T-helper 9 cell (primary cell): ENCODE data around the gene MED7.

Experiments
- DNase-seq: peaks from one replicate; pipeline ENCODE4 v3.0.0-alpha.2; 2020

MED7 gene

DNA sequence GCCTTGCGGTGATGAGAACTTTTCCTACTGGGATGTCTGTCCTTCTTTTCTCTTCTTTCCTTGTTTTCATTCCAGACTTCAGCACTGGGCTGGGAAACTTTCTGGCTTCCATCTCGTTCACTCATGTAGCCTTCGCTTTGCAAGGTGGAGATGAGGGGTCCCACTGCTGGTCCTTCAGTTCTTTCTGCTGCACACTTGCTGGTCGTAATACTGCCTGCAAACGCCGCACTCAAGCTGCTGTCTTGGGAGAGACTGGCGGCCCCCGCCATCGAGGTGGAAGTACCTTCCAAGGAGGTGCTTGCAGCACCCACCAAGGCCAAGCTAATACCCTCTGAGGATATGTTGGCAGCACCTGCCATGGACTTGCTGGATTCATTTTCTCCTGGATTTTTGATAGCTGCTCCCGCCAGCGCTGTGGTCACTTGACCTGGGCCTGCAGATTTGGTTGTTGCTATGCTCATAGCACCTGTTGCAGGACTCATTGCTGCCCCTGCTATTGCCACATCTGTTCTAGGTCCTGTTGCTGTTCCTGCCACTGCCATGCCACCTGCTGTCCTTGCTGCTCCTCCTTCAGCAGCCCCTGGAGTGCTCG lies 20.4 kb upstream of the MED7 start:
- DNase-seq, result no peak

DNA sequence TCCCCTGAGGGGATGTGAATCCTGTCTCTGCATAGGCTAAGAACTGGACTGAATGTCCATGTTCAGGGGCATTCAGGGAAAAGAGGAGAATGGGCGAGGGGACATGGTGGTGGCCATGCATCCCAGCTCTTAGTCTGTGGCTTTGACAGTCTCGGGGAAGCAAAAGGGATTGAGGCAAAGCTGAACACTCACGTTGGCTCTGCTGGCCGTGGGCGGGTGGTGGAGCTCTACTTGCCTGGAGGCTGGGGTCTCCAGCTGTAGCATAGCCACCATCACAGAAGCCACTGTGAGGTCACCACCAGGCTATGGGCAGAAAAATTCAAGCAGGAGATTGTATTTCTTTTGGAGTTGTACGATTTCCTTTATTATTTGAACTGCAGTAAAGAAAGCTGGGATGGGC lies 19.3 kb upstream of the MED7 start:
- DNase-seq, result no peak

DNA sequence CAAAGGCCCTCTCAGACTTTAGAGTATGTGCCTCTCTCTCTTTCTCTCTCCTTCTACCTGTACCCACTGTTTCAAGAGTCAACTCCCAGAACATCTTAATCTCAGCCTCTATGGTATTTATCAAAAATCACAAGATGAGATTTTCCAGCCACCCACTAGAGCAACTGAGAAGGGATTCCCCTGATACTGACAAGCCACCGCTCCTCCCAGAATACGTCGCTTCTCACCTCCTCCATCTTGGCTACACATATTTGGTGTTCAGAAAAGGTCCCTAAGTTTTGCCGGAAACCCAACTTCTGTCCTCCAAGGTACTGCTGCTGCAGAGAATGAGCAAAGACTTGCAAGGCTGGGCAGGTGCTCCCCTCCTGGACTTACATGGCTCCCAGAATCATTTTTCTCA lies 17.3 kb upstream of the MED7 start:
- DNase-seq, result peak; percentile 27

DNA sequence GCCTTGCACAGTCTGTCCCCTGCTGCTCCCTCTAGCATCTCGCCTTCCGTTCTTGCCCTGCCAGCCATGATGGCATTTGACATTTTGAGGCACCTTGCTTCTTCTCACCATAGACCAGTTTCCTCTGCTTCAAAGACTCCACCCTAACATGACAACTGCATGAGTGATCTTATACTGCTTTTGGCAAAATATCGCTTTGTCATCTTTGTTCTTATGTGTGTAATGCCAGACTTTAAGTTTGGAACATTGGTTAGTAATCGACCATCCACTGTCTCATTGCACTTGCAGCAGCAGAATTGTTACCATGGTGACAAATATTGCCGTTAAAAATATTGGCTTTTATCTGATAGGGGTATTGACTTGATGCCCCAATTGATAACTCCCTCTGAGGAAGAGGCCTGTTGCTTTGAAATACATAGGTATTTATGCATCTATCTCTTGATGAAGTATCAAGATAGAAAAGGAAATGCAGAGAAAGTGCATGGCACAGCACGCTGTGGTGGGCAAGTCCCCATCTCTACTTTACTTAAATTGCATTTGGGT lies 16.6 kb upstream of the MED7 start:
- DNase-seq, result peak; percentile 30

DNA sequence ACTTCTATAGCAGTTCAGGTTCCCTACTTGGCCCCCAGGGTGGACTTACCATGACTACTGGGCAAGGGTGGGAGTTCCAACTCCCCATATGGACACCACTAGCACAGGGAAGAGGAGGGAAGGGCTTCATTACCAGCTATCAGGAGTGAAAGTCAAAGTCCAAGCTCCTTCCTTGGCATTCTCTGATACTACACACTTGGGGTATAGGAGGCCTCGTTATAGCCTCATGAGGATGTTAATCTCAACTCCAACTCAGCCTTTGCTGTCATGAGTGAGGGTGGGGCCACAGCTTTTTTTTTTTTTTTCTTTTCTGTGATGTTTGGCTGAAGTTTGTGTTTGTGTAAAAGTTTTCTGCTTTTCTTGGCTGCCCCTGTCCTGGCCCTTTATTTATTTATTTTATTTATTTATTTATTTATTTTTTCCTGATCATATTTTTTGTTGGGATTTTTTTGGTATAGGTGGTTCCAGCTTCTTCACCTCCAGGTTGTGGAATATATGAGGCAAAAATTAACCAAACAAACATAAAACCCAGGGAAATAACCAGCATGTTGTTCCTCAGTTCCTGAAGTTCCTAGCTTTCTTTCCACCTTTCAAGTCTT lies 14.7 kb upstream of the MED7 start:
- no peak for DNase-seq

DNA sequence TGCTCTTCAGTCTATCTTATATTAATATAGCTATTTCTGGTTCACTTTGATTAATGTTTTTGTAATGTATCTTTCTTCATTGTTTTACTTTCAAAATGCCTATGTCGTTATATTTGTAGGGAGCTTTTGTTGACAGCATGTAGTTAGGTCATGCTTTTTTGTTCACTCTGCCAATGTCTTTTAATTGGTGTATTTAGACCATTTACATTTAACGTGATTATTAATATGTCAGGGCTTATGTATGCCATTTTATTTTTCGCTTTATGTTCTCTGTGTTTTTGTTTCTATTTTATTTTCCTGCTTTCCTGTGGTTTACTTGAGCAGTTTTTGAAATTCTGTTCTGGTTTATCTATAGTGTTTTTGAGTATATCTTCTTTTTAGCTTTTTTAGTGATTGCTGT lies 12.6 kb upstream of the MED7 start:
- DNase-seq, result no peak

DNA sequence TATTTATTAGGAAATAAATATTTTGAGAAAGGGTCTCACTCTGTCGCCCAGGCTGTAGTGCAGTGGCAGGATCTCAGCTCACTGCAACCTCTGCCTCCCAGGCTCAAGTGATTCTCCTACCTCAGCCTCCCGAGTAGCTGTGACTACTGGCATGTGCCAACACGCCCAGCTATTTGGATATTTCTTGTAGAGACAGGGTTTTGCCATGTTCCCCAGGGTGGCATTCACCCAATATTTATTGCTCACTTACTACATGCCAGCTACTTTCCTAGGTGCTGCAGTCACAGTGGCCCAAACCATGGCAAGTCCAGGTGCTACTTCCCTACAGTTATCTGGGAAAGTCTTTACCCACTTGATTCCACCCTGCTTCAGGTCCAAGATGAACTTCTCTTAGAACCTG lies 8.3 kb upstream of the MED7 start:
- no peak for DNase-seq

DNA sequence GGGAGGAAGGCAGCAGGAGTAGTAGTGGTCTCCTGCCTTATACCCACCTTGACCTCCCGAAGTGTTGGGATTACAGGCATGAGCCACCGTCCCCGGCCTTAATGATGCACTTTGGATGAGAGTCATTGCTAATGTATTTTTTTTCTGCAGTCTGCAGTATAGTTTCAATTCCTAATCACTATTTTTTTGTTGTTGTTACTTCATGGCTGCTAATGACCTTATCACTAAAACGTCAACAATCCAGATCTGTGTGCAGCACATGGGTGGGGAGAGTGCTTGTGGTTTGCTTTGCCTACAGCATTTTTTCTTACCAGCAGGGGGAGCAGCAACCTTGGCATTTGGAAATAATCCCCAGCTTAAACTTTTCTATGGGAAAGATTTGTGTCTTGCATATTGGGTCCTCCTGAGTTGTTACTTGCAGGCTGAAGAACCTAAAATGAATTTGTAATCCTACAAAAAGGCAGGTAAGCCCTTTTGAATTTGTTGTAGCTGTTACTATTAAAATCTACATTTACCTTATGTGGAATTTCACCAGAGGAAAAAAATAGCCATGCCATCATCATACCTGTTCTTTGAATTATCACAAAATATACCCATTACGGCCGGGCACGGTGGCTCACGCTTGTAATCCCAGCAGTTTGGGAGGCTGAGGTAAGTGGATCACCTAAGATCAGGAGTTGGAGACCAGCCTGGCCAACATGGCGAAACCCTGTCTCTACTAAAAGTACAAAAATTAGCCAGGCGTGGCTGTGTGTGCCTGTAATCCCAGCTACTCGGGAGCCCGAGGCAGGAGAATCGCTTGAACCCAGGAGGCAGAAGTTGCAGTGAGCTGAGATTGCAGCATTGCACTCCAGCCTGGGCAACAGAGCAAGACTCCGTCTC lies 6.3 kb upstream of the MED7 start:
- peak; percentile 73 for DNase-seq

DNA sequence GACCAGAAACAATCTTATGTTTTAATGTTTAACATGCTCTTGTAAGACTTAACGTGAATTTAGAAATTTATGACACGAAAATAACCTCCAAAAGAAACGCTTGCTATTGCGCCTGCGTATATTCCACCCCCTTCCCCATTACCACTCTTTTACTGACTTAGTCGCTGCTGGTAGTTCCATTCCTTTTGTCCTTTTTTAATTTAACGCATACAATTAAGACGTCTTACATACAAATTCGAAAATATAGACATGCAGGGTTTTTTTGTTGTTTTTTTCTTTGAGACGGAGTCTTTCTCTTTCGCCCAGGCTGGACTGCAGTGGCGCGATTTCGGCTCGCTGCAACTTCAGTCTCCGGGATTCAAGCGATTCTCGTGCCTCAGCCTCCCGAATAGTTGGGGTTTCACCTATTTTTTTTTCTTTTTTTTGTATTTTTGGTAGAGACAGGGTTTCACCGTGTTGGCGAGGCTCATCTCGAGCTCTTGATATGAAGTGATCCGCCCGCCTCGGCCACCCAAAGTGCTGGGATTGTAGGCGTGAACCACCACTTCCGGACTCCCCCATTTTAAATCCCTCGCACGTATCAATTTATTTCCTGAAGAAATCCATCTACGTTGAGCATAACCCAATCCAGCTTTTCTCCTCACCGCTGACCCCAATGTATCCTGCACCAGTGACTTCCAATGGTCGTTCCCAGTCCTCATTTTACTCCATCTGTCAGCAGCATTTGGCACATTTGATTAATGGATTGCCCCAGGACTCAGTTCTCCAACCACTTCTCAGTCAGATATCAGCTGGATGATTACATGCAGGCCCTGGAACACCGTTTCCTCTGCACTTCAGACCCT lies 684 bp upstream of the MED7 start:
- peak; percentile 29 for DNase-seq

DNA sequence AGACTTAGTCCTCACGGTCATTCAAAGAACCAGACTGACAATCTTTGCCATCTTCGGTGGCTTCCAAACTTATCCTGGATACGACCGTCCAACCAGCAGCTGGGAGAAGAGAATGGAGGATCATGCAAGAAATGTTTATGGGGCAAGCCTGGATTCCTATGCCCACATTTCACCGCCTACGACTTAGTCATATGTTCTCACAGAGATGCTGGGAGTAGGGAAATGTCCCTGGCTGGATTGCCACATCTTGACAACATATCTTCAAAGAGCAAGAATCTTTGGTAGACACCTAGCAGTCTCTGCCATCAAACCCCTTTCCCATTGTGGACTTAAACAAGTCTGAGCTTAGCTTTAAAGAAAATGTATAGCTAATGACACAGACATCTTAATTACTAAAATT lies 5.0 kb downstream of the MED7 start:
- no peak for DNase-seq

DNA sequence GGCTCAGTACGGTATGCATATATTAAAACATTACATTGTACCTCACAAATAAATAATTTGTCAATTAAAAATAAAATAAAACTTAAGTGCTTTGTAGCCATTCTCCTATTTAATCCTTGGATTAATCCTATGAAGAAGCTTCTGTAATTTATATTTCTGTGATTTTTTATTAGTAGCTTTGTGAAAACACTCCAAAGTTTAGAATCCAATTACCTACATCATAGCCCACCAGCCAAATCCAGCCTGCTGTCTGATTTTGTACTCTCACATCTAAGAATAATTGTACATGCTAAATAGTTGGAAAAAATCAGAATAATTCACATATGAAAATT lies 10.4 kb downstream of the MED7 start:
- DNase-seq, result no peak

DNA sequence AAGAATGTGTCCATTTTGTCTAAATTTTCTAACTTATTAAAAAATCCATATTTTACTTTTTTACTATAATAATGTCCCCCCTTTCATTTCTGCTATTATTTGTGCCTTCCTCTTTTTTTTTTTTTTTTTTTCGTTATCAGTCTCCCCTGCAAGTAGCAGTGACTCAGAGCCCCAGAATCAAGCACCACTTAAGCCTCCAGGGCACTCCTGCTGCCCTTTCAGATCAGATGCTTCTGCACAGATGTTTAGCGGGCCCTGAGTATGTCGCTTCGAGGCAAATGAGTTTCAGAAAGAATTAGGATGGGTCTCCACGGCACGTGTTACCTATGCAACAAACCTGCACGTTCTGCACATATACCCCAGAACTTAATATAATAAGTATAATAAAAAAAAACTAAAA lies 11.7 kb downstream of the MED7 start:
- DNase-seq, result no peak

DNA sequence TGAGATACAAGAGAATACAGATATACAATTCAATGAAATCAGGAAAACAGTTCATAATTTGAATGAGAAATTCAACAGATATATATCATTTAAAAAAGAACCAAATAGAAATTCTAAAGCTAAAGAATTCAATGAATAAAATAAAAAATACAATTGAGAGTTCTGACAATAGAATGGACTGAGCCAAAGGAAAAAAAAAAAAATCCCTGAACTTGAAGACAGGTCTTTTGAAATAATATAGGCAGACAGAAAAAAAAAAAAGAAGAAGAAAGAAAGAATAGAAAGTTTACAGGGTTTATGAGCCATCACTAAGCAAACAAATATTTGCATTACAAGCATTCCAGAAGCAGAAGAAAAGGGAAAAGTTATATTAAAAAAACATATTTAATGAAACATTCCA lies 21.0 kb downstream of the MED7 start:
- no peak for DNase-seq

DNA sequence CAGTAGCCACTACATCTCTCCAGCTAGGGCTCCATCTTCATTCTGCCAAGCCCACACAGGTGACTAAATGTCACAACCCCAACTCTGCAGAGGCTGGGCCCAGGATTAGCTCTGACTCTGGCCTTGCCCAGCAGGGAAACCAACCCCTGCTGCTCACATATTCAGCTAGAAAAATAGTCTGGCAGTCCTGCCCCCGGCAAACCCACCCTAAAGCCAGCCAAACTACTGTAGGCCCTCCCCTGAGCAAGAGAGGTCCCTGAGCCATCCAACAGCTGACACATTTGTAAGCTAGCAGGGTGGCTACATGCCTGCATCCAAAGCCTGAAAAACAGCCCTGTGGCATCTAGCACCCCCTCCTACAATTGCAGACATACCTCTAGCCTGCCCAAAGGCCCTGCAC lies 22.6 kb downstream of the MED7 start:
- DNase-seq, result no peak

DNA sequence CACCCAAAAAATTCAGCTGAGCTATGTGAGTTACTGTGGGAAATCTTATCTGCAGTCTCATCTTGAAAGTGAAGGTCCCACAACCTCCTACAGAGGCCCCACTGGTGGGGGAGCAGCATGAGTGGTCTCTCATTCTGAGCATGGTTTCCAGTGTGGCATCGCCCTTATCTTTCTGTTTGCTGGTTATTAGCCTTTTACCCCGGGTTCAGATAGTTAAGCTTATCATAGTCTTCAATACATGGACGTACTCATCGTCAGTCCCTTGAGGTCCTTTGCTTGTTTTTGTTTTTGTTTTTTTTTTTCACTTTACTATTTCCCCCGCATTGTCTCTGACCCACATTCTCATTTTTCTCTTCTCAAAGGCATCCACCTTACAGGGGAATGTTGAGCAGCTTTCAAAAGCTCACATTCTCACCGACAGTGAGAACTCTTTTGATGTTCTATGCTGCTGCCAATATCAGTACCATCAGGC lies 26.1 kb downstream of the MED7 start:
- no peak for DNase-seq

DNA sequence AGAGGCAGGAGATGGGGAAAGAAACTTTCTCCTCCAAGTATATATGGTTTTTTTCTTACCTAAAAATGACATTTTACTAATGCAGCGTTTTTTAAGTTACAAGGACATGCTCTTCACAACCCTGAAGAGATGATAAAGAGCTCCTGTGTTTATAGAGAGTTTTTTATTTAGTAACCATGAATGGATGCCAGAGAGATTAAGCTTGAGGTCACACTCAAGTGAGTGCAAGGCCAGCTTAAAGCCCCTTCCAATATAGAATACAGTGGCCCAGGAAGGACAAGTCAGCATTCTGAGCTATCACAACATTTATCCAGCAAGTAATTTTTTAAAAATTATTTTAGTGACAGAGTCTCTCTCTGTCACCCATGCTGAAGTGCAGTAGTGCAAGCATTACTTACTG lies 27.2 kb downstream of the MED7 start:
- DNase-seq, result no peak

DNA sequence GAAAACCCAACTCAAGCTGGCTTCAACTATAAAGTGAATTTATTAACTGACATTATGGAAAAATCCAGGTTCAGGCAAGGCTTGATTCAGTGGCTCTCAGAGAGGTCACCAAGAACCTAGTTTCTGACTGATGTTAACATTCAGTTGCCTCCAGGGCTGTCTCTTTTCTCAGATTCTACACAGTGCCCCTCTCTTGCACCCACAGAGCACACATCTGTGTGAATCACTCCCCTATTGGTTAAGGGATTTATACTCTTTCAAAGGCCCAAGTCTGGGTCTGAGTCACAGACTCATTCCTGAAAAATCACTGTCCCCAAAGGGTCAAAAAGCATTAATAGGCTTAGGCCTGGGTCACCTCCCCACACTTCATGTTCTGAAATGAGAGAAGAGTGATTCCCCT lies 27.7 kb downstream of the MED7 start:
- no peak for DNase-seq

DNA sequence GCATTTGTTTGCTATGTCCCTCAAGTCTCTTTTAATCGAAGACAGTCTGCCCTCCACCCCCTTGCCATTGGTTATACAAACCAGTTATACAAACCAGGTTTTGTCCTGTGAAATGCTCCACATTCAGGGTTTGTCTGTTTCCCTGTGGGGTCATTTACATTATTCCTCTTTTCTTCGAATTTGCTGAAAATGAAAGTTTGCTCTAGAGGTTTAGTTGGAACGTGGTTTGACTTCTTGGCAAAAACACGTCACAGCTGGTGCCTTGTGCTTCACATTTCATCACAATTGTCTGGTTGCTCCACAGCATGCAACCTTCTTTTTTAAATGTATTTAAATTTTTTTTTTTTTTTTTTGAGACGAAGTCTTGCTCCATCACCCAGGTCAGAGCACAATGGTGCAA lies 29.7 kb downstream of the MED7 start:
- no peak for DNase-seq

DNA sequence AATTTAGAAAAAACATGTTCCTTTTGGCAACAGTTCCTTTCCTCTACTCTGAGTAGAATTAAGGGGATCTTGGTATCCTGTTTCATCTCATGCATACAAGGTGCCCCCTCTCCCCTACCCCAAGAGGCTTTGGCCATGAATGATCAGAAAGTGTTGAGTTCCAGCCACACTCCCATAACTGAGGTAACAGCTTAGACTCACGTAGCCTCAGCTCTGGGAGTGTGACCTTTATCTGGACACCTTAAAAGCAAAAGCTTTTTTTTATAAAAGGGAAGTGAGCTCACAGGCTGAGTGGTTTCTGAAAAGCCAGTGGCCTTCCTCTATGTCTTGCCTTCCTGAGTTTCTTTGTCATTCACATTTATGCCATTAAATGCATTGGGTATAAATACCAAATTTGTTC lies 32.9 kb downstream of the MED7 start:
- no peak for DNase-seq

DNA sequence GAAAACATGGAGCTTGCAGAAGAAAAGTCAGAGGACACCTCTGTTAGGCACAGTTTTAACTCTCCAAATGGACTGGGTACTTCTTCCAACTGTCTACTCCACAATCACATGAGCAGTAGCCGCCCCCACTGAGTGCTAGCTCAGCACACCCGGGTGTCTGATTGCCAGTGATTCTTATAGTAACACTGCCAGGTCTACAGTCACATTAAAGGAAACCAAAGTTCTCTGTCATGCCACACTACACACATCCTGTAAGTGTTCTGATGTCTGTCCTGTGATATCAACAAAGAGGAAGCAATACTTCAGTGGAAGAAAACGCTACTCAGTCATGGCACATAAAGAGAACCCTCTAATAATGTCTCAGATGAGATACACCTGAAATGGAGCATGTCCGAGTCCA lies 33.7 kb downstream of the MED7 start, which contains the start of gene HAVCR2:
Gene HAVCR2, minus strand, starts transcription at position 69 of the 400 bp plus-strand sequence. Its CDS starts 61 bp downstream, at position 8.
- DNase-seq, result peak; percentile 6

DNA sequence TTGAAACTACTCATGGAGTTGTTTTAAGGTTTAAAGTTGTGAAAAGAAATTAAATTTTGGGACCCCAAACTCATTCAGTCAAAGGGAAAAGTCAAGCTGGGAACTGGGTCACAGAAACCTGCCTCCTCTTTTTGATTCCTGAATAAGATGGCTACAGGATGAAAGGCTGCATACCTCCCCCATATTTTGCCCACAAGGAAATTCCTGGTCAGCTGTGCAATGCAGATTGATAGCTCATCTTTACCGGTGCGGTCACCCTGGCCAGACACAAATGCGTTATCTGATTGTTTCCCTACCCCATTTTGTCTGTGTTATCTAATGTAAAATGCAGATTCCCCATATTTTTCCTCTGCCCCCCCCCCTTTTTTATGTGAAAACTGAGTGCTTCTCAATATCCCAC lies 35.2 kb downstream of the MED7 start:
- DNase-seq, result no peak

DNA sequence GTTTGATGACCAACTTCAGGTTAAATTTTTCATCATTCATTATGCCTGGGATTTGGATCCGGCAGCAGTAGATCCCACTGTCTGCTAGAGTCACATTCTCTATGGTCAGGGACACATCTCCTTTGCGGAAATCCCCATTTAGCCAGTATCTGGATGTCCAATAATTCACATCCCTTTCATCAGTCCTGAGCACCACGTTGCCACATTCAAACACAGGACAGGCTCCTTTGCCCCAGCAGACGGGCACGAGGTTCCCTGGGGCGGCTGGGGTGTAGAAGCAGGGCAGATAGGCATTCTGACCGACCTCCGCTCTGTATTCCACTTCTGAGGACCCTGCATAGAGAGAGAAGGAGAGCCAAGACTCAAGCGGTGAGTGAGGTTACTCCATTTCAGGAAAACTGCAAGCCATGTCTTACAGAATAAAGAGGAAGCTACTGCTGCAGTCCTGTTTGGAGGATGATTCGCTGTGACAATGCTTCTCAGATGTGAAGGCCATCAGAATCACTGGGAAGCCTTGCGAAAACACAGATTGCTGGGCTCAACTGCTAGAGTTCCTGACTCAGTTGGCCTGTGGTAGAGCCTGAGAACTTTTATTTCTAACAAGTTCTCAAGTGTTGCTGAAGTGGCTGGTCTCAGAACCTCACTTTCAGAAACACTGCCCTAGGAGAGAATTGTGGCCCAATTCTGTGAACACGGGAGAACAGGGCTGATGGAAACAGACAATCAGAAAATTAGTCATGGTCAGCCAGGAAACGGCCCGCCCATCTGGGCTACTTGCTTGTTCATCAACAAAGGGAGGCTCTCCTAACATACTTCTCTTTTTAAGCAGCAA lies 35.8 kb downstream of the MED7 start:
- no peak for DNase-seq
